ENCODE results near the gene PLEKHG2. TPM values are rescaled to one million over a fixed set of nuclear protein-coding genes. Genes with fewer than 3 reads are reported as not detected.

The PLEKHG2 gene
- total and polyA plus RNA-seq, 9 of the 15 experiments (the other 6 are each of a cell fraction or from before 2014, with no cell fraction given) = 0.98 to 45.7 (median 9.8) TPM

DNA sequence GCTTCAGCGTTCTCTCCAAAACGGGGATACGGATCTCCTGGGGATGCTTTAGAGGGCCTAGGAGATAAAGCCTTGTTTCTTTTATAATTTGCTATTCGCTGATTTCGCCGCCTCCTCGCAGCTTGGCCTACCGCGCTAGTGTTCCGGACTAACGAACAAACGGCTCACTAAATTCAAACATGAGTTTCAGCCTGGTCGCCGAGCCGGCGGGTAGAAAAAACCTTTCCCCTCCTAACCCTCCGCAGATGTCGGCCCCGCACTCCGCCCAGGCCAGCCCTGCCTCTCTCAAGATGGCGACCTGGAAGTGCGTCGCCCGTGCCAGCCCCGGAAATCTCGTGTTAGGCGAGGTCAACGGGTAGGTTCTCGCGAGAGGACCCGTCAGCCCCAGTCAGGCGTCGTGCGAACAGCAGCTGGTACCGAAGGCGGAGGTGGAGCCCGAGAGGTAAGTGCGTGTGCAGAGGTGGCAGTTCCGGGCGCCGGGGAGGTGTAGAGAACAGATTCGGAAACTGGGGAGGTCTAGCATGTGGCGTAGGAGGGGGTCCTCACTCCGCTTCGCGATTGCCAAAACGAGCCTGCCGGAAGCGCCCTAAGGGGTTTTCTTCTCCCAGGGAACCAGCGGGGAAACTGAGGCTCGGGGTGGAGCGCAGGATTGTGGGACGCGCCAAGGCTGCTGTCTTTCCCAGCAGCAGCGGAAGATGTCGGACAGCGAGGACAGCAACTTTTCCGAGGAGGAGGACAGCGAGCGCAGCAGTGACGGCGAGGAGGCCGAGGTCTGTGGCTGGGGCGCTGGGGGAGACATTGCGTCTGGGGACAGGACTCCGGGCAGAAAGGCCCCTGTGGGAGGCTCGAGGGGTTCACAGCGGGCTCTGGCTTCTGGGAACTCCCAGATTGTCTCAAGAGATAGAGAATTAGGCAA lies 33.0 kb downstream of the PLEKHG2 start, which contains the start of gene SUPT5H (continued):
- TF ChIP-seq, protein P1, sequence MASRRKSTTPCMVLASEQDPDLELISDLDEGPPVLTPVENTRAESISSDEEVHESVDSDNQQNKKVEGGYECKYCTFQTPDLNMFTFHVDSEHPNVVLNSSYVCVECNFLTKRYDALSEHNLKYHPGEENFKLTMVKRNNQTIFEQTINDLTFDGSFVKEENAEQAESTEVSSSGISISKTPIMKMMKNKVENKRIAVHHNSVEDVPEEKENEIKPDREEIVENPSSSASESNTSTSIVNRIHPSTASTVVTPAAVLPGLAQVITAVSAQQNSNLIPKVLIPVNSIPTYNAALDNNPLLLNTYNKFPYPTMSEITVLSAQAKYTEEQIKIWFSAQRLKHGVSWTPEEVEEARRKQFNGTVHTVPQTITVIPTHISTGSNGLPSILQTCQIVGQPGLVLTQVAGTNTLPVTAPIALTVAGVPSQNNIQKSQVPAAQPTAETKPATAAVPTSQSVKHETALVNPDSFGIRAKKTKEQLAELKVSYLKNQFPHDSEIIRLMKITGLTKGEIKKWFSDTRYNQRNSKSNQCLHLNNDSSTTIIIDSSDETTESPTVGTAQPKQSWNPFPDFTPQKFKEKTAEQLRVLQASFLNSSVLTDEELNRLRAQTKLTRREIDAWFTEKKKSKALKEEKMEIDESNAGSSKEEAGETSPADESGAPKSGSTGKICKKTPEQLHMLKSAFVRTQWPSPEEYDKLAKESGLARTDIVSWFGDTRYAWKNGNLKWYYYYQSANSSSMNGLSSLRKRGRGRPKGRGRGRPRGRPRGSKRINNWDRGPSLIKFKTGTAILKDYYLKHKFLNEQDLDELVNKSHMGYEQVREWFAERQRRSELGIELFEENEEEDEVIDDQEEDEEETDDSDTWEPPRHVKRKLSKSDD (conservative IDR thresholded peaks at IDR 0.05; ENCODE audit: low read length) = peak; percentile 97
- TF ChIP-seq ZNF143 (CRISPR knock-in tag; IDR thresholded peaks at IDR 0.05) = peak; percentile 53; the same call in 1 of the 2 replicates
- TF ChIP-seq ATF1 (CRISPR knock-in tag; IDR thresholded peaks at IDR 0.05) = no peak
- peak; percentile 93 for TF ChIP-seq ATF1 (tag; IDR thresholded peaks at IDR 0.05)

DNA sequence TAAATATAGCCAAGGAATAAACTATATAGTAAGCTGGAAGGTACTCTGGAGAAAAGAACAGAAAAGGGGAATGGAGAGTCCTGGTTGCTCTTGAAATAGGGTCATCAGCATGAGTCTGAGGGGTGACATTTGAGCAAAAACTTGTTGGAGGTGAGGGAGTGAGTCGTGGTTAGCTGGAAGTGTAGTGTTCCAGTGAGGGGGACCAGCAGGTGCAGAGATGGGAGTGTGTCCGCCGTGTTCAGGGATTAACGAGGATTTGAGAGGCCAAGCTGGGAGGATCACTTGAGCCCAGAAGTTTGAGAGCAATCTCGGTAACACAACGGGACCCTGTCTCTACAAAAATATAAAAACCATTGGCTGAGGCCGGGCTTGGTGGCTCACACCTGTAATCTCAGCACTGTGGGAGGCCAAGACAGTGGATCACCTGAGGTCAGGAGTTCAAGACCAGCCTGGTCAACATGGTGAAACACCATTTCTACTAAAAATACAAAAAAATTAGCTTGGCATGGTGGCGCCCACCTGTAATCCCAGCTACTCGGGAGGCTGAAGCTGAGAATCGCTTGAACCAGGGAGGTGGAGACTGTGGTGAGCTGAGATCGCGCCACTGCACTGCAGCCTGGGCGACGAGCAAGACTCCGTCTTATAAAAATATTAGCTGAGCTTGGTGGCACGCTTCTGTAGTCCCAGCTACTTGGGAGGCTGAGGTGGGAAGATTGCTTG lies 34.1 kb downstream of the PLEKHG2 start:
- intact Hi-C loops (cut with micrococcal nuclease) = loop anchor here (5.0 kb wide), 1 partner anchor 36 kb away; the partner anchor contains the start of gene TIMM50
- in situ Hi-C loops (cut with MboI) = no loop called here
- peaks cover 4% of the 10 kb centered on the region; the same call in 1 of the 2 replicates for H4K20me1 ChIP-seq (replicated peaks; ENCODE audit: control insufficient read depth, insufficient read depth, low read length)
- H3K4me2 ChIP-seq (ENCODE audit: insufficient read depth, low read length) = peak overlapping the region; percentile 90
- peak overlapping the region; percentile 72 for H3K27ac ChIP-seq (ENCODE audit: extremely low read depth, low read depth, low read length)
- ChIA-PET CTCF (ENCODE audit: low intra/inter-chr PET ratio) (no interaction called here), POLR2A (interaction anchor here (0.6 to 1.5 kb wide), 4 partner anchors 11 to 55 kb away, joined by 3 to 8 read pairs (median 3); partner anchors contain the start of genes MED29, PAF1, RPS16 and TIMM50)
- no peaks in the 10 kb centered on the region for H3K9me1 ChIP-seq (ENCODE audit: control insufficient read depth, insufficient read depth, low read length)
- H3K79me2 ChIP-seq (ENCODE audit: control insufficient read depth, insufficient read depth, low read length) = peaks cover 71% of the 10 kb centered on the region
- peaks cover 32% of the 10 kb centered on the region; the same call in 2 of the 3 replicates for H3K36me3 ChIP-seq (ENCODE audit: control insufficient read depth, insufficient read depth, low read length)
- TF ChIP-seq, protein P2, sequence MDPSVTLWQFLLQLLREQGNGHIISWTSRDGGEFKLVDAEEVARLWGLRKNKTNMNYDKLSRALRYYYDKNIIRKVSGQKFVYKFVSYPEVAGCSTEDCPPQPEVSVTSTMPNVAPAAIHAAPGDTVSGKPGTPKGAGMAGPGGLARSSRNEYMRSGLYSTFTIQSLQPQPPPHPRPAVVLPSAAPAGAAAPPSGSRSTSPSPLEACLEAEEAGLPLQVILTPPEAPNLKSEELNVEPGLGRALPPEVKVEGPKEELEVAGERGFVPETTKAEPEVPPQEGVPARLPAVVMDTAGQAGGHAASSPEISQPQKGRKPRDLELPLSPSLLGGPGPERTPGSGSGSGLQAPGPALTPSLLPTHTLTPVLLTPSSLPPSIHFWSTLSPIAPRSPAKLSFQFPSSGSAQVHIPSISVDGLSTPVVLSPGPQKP (CRISPR knock-in tag; IDR thresholded peaks at IDR 0.05) = no peak
- TF ChIP-seq DPF2 (IDR thresholded peaks at IDR 0.05) (no peak), RBFOX2 (IDR thresholded peaks at IDR 0.05; ENCODE audit: low read depth, low read length) (0 out of 2 replicates have a peak, but pooled peaks have one; percentile 35), CHCHD3 (CRISPR knock-in tag; IDR thresholded peaks at IDR 0.05) (no peak)
- peaks cover 2 to 22% of the 10 kb centered on the region in 2 experiments; a peak in 3 of 5 replicates for H3K4me1 ChIP-seq (replicated peaks in 1 of 2; ENCODE audit: control insufficient read depth in 2 of 2, insufficient read depth in 2 of 2, low read length in 2 of 2)
- FAIRE-seq (no peak), DNase-seq (ENCODE audit: extremely low read depth in 1 of 4, low spot score in 3 of 4) (no peak), ATAC-seq (no peak)
- 75% methylated on average over 15 of the region's 16 CpGs for WGBS (ENCODE audit: insufficient coverage, low coverage, missing lambda C conversion rate)
- H3K4me3 ChIP-seq = peak overlapping the region; percentile 71
- no peaks in the 10 kb centered on the region for H3K9me3 ChIP-seq (replicated peaks; ENCODE audit: control insufficient read depth, insufficient read depth, low read depth, low read length)
- no TSS peak for BruUV-seq (replicated peaks)
- H3K9ac ChIP-seq (ENCODE audit: insufficient read depth in 1 of 2, low read depth in 2 of 2, low read length in 2 of 2) = peak overlapping the region; percentile 89 to 99
- no peak overlapping the region for H2AFZ ChIP-seq (ENCODE audit: low read depth, low read length)
- H3K27me3 ChIP-seq (ENCODE audit: control insufficient read depth in 2 of 2, insufficient read depth in 2 of 2, low read length in 2 of 2) = no peaks in the 10 kb centered on the region
